ENCODE results near the gene VWF.

The VWF gene

GRCh38 chr12:6058481-6059161 lies 65.8 kb downstream of the VWF start:
- FAIRE-seq, result no peak

- no peak for FAIRE-seq
Measured at GRCh38 chr12:6057700-6058099, 66.8 kb downstream of the VWF start.

- no peak for FAIRE-seq
Measured at GRCh38 chr12:6056406-6057240, 67.8 kb downstream of the VWF start.

GRCh38 chr12:6053541-6053940 lies 70.9 kb downstream of the VWF start:
- FAIRE-seq, result no peak

GRCh38 chr12:6052940-6053329 lies 71.5 kb downstream of the VWF start:
- no peak for FAIRE-seq

GRCh38 chr12:6052206-6052939 lies 72.1 kb downstream of the VWF start:
- no peak for FAIRE-seq

- FAIRE-seq, result no peak
Measured at GRCh38 chr12:6049992-6050391, 74.5 kb downstream of the VWF start.

- no peak for FAIRE-seq
Measured at GRCh38 chr12:6049587-6049986, 74.9 kb downstream of the VWF start.

- no peak for FAIRE-seq
Measured at GRCh38 chr12:6047249-6048237, 76.9 kb downstream of the VWF start.

- FAIRE-seq, result no peak
Measured at GRCh38 chr12:6046511-6047180, 77.8 kb downstream of the VWF start.

GRCh38 chr12:6045438-6045837 lies 79.0 kb downstream of the VWF start:
- FAIRE-seq, result no peak

GRCh38 chr12:6044082-6044481 lies 80.4 kb downstream of the VWF start:
- no peak for FAIRE-seq

GRCh38 chr12:6042446-6042845 lies 82.0 kb downstream of the VWF start:
- FAIRE-seq, result no peak

- FAIRE-seq, result no peak
Measured at GRCh38 chr12:6041891-6042290, 82.6 kb downstream of the VWF start.

GRCh38 chr12:6040815-6041214 lies 83.7 kb downstream of the VWF start:
- no peak for FAIRE-seq

GRCh38 chr12:6039894-6040601 lies 84.4 kb downstream of the VWF start:
- FAIRE-seq, result peak; percentile 41

GRCh38 chr12:6038160-6038559 lies 86.3 kb downstream of the VWF start:
- FAIRE-seq, result no peak

GRCh38 chr12:6037459-6037858 lies 87.0 kb downstream of the VWF start:
- FAIRE-seq, result no peak

GRCh38 chr12:6036509-6036908 lies 88.0 kb downstream of the VWF start:
- no peak for FAIRE-seq

- no peak for FAIRE-seq
Measured at GRCh38 chr12:6034596-6034995, 89.9 kb downstream of the VWF start.

GRCh38 chr12:6033546-6033945 lies 90.9 kb downstream of the VWF start:
- FAIRE-seq, result no peak

All from endometrium (tissue), 2 donors.